CD4-positive, alpha-beta T cell treated with Interleukin-15 for 4 hours (primary cell): ENCODE results near the gene EML4.
A peak's percentile ranks its signal among the peaks of the same experiment; 100 is the strongest.
"Not testable (repeated sequence)": the region's sequence is repeated elsewhere in the genome, so short reads cannot be mapped to it uniquely, and the experiment has no call there.

ENCODE experiments used
- DNase-seq: peaks from one replicate; pipeline ENCODE4 v3.0.0-alpha.2; 2020; ENCODE audit warnings: low spot score

EML4 gene, protein sequence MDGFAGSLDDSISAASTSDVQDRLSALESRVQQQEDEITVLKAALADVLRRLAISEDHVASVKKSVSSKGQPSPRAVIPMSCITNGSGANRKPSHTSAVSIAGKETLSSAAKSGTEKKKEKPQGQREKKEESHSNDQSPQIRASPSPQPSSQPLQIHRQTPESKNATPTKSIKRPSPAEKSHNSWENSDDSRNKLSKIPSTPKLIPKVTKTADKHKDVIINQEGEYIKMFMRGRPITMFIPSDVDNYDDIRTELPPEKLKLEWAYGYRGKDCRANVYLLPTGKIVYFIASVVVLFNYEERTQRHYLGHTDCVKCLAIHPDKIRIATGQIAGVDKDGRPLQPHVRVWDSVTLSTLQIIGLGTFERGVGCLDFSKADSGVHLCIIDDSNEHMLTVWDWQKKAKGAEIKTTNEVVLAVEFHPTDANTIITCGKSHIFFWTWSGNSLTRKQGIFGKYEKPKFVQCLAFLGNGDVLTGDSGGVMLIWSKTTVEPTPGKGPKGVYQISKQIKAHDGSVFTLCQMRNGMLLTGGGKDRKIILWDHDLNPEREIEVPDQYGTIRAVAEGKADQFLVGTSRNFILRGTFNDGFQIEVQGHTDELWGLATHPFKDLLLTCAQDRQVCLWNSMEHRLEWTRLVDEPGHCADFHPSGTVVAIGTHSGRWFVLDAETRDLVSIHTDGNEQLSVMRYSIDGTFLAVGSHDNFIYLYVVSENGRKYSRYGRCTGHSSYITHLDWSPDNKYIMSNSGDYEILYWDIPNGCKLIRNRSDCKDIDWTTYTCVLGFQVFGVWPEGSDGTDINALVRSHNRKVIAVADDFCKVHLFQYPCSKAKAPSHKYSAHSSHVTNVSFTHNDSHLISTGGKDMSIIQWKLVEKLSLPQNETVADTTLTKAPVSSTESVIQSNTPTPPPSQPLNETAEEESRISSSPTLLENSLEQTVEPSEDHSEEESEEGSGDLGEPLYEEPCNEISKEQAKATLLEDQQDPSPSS

DNA sequence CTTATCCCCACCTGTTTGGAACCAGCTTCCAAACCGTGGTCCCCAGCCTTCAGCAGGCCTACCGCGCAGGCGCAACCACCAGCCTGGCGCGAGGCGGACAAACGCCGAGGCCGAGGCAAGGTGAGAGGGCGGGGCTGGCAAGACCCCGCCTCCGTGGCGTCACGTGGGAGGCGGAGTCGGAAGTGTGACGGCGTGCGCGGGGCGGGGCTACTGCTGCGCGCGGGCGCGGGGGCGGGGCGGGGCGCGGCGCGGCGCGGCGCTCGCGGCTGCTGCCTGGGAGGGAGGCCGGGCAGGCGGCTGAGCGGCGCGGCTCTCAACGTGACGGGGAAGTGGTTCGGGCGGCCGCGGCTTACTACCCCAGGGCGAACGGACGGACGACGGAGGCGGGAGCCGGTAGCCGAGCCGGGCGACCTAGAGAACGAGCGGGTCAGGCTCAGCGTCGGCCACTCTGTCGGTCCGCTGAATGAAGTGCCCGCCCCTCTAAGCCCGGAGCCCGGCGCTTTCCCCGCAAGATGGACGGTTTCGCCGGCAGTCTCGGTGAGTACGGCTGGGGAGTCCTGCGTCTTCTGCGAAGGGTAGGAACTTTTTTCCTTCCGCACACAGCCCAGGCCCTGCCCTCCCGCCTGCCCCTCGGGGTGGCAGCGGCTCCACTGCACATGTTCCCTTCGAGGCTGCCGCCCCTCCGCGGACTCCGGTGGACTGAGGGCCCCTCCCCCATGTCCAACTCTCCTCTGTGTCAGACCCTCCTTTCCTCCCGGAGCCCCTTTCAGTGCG, at the start of gene EML4:
Gene EML4 (plus strand): TSS at position 254 of the 774 bp plus-strand sequence. CDS start 259 bp downstream, at position 513.
- DNase-seq, result peak; percentile 90

DNA sequence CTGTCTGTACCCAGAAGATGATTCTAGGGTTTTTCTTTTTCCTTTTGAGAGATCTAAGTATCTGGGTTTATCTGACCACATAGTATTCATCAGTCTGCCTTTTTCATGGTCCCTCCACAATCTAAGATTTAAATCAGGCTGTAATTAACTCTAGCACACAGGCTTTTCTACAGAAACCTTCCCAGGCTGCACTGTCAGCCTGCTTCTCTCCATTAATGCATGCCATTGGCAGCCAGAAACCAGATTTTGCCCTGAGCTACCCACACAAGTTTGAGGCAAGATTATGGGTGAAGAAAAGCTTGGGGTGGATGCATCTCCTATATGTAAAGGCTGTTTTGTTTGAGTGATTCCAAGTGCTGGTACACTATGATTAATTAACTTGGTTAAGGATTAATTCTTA, 45.7 kb upstream of the EML4 start:
- no peak for DNase-seq

DNA sequence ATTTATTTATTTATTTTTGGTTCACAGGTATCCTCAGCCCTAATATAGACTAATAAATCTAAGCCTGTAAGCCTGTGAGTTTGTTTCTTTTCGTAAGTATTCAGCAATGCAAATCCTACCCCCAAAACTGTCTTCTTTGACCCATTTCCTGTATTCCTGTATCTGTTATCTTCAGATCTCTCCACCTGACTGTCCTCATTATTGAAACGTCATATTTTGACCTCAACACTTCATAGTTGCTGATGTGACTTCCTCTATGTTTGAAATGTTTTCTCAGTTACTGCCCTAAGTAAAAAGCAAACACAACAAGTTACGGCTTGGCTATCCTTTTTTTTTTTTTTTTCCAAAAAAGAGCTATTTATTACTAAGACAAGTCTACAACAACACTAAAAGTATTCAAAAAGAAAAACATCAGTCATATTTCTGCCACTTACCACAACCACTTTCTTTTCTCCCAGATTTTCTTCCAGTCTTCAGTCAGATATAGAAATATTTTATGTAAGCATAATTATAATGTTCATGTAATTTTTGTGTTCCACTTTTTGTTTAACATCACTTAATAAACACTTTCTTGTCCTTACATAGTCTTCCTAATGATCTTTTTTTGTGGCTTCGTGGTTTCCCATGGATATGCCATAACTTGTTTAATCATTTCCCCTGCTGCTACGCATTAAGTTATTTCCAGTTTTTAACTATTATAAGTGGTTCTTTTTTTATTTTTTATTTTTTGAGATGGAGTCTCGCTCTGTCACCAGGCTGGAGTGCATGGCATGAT, 45.0 kb upstream of the EML4 start:
- DNase-seq, result peak; percentile 58

DNA sequence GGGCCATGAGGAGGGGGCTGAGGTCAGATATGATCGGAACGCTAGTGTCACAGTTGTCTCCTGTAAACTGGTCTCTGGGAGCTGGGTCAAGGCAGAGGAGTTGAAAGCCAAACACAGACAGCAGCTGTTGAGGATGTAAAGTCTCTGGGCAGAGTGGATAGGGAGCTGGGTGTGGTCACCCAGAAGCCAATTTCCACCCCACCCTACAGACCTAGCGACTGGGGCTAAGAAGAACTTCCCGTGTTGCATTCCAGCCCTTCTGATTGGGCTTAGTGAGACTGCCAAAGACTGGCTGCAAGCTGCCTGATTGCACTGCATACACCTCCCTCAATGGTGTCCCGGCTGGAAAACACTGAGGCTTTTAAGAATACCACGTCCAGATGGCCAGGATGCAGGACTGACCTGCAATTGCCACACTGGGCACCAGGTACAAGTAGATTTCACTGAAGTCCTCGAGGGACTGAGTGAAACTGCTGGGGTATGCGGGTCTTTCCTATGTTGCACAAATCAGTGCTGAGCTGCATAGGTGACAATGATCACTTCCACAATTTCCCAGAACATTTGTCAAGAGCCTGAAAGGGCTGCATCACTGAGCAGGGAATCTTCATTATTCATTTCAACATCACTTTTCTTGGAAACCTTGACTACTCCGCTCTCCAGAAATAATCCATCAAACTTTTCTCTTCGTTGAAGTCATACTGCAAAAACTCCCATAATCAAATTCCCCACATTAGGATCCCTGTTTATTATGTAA, 43.1 kb upstream of the EML4 start:
- DNase-seq, result no peak

DNA sequence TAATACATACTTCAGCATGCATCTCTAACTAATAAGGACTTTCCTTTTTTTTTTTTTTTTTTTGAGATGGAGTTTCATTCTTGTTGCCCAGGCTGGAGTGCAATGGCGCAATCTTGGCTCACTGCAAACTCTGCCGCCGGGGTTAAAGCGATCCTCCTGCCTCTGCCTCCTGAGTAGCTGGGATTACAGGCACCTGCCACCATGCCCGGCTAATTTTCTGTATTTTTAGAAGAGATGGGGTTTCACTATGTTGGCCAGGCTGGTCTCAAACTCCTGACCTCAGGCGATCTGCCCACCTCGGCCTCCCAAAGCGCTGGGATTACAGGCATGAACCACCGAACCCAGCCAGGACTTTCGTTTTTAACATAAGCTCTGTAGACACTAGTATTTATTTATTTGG, 42.3 kb upstream of the EML4 start:
- not testable (repeated sequence) for DNase-seq

DNA sequence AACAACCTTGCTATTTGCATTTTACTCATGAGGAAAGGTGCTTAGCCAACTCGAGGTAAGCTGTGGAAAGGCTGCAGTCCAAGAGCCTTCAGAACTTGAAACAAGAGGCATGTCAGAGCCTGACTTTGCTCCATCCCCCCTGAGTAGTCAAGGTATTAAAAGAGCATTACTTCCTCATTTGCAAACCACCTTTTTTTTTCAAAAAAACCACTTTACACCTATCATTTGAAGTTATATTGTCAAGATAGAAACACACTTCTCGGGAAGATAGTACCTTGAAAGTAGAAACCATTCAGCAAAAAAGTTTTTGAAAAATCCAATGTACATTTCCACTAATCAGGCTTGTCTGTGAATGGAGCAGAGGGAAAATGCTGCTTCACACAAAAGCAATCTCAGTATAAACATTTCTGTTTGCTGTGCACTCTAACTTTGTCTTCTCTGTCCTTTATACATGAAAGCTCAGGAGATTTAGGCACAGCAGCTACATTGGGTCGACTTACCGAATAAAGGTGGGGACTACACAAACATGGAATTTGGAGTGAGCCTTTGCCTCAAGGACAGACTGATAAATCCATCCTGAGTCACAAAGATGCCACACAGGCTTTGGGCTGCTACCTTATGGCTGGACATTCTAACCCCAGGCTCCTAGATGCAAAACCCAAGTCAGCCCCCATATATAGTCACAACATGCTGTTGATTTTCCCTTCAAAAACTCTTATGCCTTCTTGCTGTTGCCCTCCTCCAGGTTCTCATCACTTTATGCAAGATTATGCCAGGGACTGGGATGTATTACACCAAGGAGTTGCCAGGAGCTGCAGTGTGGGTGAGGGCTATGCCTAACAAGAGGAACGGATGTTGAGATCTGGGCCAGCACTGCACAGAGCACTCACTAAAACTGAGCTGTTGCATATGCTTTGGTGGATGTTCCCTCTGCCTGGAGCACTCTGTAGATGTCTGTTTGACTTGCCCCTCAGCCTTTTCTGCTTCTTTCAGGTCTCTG, 41.4 kb upstream of the EML4 start:
- peak; percentile 54 for DNase-seq

DNA sequence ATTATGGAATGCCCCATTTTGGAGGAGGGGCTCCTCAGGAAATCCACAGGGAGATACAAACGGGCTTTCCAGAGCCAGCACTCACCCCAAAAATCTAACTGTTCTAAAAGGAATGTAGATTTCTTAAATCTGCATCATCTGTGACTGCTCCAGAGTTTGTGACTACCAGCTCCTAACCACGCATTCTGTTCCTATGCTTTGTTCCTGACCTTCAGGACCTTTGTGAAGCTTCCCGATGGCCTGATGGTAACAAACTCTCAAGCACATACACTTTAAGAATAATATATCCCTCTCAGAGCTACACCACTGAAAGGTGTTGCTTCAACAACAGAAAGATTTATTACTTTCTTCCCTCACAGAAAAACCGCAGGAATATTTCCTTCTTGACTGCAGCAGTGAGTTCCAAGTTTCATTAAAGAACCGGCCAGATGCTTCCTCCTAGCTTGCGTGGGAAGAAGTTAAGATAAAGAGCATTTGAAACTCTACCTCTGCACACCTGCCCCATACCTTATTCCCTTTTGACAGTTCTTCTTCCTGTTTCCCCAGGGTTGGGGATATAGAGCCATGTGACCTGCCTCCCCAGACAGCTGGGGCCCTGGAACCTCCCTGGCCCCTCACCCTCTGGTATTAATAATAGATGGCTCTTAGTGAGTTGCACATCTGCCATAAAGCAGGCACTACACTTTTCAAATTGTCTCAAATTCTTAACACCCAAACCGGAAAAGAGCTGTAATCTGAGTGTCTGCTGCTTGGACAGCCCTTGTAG, 40.2 kb upstream of the EML4 start:
- no peak for DNase-seq

DNA sequence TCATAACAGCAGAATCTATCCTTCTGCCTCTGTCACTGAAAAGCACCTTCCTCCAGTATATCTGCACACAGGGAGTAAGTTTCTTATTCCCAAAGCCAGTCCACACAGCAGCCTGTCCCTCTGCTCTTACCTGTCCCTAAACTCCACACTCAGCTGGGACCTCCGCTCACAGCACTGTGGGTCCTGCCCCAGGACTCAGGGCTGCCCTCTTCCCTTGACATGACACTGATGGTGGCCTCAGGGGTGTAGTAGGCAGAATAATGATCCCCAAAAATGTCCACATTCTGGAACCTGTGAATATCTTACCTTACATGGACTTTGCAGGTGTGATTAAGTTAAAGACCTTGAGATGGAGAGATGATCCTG, 39.7 kb upstream of the EML4 start:
- no peak for DNase-seq

DNA sequence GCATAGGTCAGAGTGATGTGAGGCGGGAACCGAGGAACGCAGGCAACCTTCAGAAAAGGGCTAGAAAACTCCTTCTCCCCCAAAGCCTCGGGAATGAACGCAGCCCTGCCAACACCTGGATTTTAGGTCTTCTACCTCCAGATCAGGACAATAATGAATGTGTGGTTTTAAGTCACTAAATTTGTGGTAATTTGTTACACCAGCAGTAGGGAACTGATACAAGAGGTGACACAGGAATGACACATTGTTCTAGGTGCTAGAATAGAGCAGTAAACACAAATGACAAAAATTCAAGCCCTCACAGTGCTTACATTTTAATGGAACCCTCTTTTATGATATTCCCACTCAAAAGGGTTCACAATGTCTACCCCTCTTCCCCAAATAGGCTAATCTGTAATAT, 39.2 kb upstream of the EML4 start:
- DNase-seq, result no peak

DNA sequence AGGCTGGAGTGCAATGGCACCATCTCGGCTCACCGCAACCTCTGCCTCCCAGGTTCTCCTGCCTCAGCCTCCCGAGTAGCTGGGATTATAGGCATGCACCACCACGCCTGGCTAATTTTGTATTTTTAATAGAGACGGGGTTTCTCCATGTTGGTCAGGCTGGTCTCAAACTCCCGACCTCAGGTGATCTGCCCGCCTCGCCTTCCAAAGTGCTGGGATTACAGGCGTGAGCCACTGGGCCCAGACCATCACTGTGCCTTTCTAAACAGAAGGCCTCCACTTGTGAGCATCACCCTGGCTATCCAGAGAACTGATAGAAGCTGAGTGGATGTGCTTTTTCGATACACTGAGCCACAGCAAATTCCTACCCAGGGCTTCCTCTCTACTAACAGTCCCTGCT, 38.3 kb upstream of the EML4 start:
- not testable (repeated sequence) for DNase-seq

DNA sequence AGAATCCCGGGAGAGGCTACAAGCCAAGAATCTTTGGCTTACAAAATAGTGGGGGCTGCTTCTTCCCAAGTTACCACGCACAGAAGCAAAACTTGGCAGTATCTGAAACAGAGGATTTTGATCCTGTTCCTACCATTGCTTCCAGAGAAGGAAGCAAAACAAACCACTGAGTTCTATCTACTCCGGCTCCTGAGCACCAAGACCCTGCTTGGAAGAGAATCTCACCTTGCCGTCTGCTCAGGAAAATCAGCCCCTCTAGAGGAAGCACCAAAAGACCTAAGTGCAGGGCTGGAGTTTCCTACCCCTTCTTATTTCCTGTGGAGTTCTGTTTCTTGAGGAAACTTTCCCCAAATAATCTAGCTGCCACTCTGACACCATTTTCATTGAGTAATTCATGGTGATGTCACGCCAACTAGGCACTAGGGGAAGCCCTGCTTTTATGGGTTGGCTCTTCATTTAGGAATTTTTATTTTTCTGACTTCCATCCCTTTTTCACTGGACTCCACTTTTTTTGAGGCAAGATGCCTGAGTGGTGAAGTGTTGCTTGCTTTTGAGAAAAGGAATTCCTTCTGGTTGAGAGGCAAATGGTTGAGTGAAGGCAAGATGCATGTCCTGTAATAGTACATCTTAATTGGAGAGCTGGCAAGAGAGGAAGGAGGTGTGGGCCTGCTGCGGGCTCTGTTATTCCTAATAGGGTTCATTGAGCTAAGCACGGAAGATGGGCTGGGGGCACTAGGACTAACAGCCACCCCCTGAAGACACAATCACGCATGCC, 36.8 kb upstream of the EML4 start:
- no peak for DNase-seq

DNA sequence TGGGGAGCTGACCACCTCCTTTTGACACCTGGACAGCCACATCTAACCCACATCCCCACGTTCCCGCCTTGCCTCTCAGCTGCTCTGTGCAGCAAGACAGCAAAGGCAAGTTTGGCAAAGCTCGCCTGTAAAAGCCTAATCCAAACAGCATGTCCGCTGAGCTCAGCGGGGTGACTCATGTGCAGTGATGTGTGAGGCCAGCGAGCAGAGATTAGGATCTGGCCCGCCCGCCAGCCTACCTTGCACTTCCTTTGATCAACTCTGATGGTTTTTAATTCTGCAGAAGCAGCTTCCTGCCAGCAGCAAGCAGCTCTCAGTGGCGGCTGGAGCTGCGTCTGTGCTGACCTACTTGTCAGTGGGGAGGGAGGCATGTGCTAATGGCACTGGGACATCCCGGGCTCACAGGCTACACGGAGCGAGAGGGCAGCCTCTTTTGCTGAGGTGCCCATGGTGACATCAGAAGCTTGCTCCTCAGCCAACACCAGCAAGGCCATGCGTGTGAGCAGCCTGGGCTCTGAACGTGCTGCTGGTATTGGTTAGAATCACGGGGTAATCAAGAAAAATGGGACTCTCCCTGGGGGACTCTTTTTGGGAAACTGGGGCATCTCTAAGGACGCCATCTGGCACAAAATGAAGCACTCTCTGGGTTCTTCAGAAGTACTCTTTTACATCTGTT, 36.0 kb upstream of the EML4 start:
- DNase-seq, result peak; percentile 94

DNA sequence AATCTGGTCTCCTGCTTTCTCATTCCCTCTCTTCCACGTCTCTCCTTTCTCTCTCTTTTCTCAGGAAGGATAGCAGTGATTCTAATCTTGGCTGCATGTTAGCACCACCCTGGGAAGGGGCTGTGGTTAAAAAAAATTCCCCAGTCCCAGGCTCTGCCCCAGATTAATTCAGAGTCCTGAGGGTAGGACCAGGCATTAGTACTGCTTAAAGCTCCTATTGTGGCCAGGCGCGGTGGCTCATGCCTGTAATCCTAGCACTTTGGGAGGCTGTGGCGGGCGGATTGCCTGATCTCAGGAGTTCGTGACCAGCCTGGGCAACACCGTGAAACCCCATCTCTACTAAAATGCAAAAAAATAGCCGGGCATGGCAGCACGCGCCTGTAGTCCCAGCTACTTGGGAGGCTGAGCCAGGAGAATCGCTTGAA, 35.4 kb upstream of the EML4 start:
- DNase-seq, result no peak

DNA sequence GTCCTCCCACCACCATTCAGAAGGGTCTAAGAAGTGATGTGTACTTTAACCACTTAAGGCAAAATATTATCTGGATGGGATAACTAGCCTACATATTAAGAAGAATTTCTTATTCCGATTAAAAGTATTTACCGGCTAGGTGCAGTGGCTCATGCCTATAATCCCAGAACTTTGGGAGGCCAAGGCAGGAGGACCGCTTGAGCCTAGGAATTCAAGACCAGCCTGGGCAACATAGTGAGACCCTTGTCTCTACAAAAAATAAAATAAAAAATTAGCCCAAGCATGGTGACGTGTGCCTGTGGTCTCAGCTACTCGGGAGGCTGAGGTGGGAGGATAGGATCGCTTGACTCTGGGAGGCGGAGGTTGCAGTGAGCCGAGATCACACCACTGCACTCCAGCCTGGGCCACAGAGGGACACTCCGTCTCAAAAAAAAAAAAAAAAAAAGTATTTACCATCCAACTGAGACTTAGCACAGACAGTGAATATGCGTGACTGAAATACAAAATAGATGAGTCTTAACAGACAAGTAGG, 34.7 kb upstream of the EML4 start:
- not testable (repeated sequence) for DNase-seq

DNA sequence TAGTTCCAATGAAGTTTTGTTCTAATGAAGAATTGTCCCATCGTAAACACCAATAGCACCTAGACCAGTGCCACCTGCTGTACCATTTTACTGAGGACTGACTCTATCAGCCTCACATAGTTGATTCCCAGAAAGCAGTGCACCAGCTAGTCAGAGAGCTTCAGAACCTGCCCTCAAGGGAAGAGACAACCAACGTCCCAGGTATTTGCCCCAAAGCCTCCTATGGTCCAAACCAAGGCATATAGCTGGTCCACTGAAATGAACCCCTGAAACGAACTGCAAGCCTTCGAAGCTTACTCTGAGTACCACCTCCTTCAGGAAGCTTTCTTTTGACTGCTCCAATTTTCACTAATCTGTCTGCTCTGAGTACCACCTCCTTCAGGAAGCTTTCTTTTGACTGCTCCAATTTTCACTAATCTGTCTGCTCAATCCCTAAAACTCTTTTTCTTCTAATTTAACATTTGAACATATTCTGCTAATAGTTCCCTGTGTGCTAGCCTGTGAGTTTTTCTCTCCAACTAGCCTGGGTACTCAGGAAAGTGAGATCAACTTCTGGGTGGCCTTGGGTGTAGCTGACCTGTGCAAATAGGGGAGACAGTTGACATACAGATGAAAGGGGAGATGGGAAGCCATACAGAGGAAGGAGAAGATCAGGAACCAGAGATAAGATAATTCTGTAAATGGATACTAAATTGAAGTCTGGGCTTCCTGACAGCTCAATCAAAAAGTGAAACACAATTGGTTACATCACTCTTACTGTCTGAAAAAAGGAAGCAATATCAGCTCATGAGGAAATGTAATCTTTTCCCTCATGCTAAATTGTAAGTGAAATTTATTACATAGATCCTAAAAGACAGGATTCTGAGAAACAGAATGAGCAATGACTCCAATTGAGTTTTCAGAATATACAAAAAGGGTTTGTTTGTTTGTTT, 33.5 kb upstream of the EML4 start:
- DNase-seq, result no peak

DNA sequence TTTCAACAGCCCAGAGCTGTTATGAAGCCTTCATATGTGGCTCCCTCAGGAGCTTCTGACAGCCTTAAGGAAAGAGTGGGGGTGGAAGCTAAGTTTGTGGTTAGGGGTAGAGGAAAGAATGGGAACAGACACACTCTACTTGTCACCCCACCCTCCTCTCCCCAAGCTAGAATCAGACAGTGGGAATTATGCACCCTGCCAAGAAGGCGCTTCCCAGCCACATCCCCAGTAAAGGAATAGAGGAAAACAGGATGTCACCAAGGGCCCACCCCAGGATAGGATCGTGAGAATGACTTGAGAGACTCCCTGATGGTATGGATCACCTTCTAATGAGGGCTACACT, 32.4 kb upstream of the EML4 start:
- DNase-seq, result no peak
